ENCODE results near the gene HDAC4.
A peak's percentile ranks its signal among the peaks of the same experiment; 100 is the strongest.

HDAC4 gene

GRCh38 chr2:239327536-239328350 lies 73.1 kb downstream of the HDAC4 start:
- no peak for DNase-seq (ENCODE audit: low read depth in 2 of 2)

GRCh38 chr2:239326831-239327535 lies 73.8 kb downstream of the HDAC4 start:
- peak; percentile 53 to 56 for DNase-seq (ENCODE audit: low read depth in 2 of 2)

GRCh38 chr2:239324456-239324855 lies 76.4 kb downstream of the HDAC4 start:
- no peak for DNase-seq (ENCODE audit: low read depth in 2 of 2)

- no peak for DNase-seq (ENCODE audit: low read depth in 2 of 2)
Observed at GRCh38 chr2:239323447-239323846, 77.4 kb downstream of the HDAC4 start.

- DNase-seq (ENCODE audit: low read depth in 2 of 2) = no peak
Observed at GRCh38 chr2:239322416-239323086, 78.3 kb downstream of the HDAC4 start.

- DNase-seq (ENCODE audit: low read depth in 2 of 2) = peak in 1 of 2 donors; percentile 32
Observed at GRCh38 chr2:239321596-239322415, 79.0 kb downstream of the HDAC4 start.

GRCh38 chr2:239318790-239319661 lies 81.8 kb downstream of the HDAC4 start:
- DNase-seq (ENCODE audit: low read depth in 2 of 2) = no peak

GRCh38 chr2:239318151-239318611 lies 82.6 kb downstream of the HDAC4 start:
- DNase-seq (ENCODE audit: low read depth in 2 of 2) = no peak

- DNase-seq (ENCODE audit: low read depth in 2 of 2) = no peak
Observed at GRCh38 chr2:239316562-239317465, 84.0 kb downstream of the HDAC4 start.

- DNase-seq (ENCODE audit: low read depth in 2 of 2) = no peak
Observed at GRCh38 chr2:239315308-239315707, 85.5 kb downstream of the HDAC4 start.

- DNase-seq (ENCODE audit: low read depth in 2 of 2) = no peak
Observed at GRCh38 chr2:239313776-239314175, 87.0 kb downstream of the HDAC4 start.

GRCh38 chr2:239312741-239313667 lies 87.8 kb downstream of the HDAC4 start:
- no peak for DNase-seq (ENCODE audit: low read depth in 2 of 2)

GRCh38 chr2:239312081-239312511 lies 88.7 kb downstream of the HDAC4 start:
- DNase-seq (ENCODE audit: low read depth in 2 of 2) = no peak

- no peak for DNase-seq (ENCODE audit: low read depth in 2 of 2)
Observed at GRCh38 chr2:239311132-239312040, 89.4 kb downstream of the HDAC4 start.

- no peak for DNase-seq (ENCODE audit: low read depth in 2 of 2)
Observed at GRCh38 chr2:239310401-239311061, 90.3 kb downstream of the HDAC4 start.

GRCh38 chr2:239309398-239310245 lies 91.2 kb downstream of the HDAC4 start:
- DNase-seq (ENCODE audit: low read depth in 2 of 2) = no peak

Data from activated CD4-positive, alpha-beta T cell treated with anti-CD3 and anti-CD28 coated beads for 24 hours (primary cell).